HG03159 (cell line): ENCODE measurements around the gene RASAL3.
"Not testable (repeated sequence)": the region's sequence is repeated elsewhere in the genome, so short reads cannot be mapped to it uniquely, and the experiment has no call there.

Experiments
- ATAC-seq: cut with Tn5 transposase; IDR thresholded peaks from one replicate; pipeline ENCODE4 v1.9.1; 2021; ENCODE audit warnings: mild to moderate bottlenecking, moderate library complexity; ENCODE audit not compliant: unreplicated experiment

The RASAL3 gene

DNA sequence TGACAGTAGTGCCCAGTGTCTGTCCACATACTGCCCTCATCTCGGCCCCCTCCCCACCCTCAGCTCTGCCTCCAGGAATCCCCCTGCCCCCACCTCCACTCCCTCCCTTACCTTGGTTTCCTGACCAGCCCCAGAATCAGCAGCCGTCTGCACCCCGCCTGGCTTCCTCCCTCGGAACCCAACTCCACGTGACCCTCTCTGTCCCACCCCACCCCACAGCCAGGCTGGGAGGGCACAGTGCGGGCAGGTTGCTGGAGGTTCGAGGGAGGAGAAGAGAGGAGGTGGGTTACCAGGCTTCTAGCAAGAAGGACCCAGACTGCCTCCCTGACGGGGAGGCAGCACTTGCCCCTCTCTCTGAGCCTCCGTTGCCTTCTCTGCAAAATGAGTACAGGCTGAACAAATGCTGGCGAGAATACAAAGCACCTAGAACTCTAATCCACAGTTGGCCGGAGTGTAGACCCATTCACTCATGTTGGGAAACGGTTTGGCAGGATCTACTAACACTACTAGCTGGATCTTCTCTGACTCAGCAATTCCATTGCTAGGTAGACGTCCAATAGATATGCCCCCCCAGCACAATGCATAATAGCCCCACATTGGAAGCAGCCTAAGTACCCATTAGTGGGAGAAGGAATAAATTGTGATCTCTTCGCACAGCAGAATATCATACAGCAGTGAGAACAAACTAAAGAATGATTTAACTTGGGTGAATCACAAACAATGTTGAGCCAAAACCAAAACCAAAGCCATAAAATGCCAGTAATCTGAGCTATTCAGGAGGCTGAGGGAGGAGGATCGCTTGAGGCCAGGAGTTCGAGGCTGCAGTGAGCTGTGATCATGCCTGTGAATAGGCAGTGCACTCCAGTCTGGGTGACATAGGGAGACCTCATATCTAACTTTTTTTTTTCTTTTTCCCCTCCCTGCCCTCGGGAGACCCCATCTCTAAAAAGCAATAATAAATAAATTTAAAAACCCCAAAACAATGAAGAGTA is at the start of gene RASAL3:
RASAL3 (minus strand) TSS at position 151 of the 992 bp plus-strand sequence. CDS start 186 bp downstream, outside the sequence.
- ATAC-seq, result no peak

DNA sequence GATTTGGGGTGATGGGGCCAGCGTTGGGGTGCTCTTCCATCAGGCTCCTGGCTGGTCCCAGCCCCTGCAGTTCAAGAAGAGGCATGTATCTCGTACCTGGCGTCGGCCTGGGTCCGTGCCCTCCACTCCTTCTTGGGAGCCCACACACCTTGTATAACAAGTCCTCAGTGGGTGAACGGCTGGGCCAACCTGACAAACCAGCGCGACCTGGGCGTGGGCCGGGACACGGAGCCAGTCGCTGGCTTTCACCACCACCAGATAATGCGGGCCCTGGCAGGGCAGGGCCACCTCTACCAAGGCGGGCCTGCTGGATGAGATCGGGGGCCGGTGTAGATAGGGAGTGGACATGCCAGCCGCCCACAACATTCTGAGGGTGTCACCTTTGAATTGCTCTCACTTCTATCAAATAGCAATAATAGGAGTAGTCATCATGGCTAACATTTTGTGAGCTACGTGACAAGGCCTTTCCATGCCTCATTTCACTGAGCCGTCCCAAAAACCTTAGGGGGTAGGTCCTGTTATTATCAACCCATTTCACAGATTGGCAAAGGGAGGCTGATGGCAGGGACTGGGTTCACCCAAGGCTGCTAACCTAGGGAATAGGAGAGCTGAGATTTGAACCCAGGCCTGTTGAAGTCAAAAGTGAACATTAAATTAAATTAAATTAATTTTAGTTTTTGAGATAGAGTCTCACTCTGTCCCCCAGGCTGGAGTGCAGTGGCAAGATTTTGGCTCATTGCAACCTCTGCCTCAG is 47.5 kb upstream of the RASAL3 start:
- ATAC-seq, result no peak

DNA sequence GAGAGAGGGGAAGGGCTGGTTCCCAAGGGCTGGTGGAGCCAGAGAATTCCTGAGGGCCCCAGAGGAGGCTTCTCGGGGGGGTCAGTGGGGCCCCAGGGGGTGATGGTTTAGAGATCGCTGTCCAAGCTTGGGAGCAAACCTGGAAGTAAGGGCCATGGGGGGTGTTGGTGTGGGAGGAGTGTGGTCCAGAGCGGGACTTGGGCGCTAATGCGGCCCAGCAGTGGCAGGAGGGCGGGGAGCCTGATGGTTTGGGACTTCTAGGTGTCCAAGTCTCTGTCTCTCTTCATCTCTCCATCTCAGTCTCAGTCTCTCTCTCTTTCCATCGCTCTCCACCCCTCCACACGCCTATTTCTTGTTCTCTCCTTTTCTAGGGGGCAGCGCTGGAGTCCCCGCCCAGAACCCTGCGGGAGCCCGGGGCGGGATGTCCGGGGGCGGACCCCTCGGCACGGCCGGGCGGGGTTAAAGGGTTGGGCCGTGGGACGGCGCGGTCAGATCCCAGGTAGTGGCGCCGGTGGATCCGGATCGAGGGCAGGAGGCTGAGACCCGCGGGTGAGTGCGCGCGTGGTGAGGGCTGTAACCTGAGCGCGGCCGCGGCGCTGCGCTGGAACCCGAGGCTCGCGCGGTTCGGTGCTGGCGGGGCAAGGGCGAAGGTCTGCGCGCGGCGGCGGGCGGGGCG is 43.8 kb upstream of the RASAL3 start, which contains the start of gene CYP4F22:
CYP4F22 (plus strand) TSS at position 491 of the 676 bp plus-strand sequence. CDS start 16,812 bp downstream, outside the sequence.
- no peak for ATAC-seq

DNA sequence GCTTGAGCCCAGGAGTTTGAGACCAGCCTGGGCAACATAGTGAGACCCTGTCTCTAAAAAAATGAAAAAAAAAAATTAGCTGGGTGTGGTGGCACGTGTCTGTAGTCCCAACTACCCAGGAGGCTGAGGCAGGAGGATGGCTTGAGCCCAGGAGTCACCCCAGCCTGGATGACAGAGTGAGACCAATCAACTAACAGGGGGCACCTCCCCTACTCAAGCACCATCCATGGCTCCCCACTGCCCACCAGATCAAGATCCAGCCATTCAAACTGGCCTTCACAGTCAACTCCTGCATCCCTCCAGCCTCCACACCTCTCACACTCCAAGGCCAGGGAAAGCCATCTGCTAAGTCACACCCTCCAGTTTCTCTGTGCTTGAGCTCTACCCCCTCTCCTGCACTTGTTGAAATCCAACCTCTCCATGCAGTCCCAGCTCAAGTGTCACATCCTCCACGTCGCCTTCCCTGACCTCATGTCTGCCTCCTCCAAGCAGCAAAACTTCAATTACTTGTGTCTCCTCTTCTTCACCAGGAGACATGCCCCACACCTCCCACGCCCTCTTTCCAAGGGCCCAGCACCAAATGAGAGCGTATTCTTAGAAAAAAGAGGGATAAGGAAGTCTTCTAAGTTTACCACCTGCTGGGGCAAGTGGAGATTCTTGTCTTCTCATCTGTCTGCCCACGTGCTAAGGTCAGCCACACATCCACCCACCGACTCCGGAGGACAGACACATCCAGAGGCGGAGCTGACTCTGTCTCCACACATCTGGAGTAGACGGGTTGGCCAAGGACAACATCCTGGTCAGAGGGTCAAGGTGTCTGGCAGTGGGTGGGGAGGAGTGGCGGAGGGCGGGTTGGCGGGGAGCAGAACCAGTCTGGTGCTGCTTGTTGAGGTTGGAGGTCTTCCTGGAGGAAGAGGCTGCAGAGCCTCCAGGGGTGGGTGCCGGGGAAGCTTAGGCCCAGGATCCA is 43.0 kb upstream of the RASAL3 start:
- ATAC-seq, result no peak

DNA sequence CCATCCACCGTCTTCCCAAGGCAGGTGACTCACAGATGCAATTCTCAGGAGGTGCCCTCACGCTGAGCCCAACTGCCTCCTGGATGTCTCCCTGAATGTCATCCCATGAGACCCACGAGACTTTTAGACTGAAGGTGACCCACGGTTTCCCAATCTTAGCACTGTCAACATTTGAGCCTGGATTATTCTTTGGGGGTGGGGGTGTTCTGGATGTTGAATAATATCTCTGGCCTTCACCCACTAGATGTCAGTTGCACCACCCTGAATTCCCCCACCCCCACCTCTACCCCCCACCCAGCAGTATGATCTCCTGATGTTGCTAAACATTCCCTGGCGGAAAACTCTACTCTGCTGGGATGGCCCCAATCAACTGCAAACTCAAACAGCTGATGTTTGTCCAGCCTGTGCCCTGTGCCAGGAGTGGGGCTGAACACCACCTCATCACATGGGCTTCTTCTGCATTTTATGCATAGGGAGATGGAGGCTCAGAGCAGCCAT is 41.8 kb upstream of the RASAL3 start:
- no peak for ATAC-seq

DNA sequence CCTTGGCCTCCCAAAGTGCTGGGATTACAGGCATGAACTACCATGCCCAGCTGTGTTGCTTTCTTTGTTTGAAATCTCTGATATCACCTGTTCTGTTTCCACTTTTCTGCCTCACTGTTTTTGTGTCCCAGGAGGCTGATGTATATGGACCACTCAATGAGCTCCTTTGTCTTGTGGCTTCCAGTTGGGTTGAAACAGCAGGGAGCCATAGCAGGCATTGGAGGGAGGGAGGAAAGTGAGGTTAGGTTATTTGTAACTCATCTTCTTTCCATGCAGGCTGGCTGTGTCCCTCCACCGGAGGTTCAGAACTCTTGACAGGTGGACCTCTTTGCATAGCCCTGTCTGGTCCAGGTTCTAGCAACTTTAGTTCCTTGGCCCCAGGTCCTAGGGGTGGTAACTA is 37.9 kb upstream of the RASAL3 start:
- no peak for ATAC-seq

DNA sequence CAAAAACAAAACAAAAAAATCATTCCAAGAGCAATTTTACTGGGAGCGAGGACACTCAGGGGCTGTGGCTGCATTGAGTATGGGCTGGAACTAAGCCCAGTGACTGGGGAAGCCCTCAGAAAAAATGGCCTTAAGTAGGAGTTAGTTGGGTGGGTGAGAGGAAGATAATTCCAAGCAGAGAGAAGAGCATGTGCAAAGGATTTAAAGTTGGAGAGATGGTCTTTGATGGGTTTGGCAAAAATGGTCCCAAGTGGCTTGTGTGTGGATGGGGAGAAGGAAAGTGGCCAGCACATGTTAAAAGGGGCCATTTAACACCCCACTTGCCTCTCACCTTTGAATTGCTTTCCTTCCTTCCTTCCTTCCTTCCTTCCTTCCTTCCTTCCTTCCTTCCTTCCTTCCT is 37.3 kb upstream of the RASAL3 start:
- no peak for ATAC-seq

DNA sequence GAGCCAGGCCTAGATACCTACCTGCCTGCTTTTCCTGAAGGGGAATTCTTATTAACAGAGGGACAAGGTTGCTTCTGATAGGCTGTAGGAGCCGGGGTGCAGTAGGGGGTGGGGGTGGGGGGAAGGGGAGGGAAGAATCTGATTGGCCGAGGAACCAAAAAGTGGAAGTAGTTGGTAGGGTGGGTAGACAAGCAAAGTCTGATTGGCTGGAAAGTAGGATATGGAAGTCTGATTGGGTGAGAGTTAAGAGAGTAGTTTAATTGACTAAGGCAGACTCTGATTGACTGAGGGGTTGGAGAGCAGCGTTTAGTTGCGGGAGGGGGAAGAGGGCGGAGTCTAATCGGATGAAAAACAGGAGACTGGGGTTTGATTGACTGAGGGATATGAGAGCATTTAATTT is 34.6 kb upstream of the RASAL3 start:
- ATAC-seq, result no peak

DNA sequence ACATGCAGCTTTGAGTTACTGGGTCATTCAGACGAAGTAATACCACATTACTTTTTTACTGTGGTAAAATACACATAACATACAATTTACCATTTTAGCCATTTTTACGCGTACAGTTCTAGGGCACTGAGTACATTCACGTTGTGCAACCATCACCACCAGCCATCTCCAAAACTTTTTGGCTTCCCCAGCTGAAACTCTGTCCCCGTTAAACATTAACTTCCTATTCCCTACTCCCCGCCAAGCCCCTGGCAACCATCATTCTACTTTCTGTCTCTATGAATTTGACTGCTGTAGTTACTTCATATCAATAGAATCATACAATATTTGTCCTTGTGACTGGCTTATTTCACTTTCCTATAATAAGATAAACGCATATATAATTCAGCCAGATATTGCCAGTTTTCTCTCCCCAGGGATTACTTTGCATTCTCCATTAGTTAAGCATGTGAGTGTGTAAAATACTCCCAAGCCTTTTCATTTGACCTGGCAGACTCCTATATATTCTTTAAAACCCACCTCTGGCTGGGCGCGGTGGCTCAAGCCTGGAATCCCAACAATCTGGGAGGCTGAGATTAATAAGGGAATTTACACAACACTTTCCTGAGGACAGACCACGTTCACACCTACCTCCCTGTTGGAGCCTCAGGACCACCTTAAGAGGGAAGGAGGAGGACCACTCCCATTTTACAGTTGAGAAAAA is 34.0 kb upstream of the RASAL3 start:
- ATAC-seq, result no peak

DNA sequence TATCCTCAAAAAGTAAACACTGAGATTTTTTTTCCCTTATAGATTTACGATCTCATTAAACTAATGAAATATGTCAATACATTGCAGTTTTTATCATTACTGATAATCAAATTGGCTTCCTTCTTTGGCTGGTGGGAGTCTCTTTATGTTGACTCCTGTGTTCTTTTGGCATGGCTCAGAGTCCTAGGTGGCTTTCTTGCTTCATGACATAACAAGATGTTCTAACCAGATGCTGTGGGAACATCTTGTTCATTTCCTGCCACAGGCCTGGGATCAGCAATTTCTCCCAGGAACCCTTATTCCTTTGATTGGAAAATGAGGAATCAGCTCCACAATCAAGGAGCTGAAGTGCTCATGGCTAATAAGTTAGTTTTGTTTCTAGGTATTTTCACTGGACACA is 30.8 kb upstream of the RASAL3 start:
- ATAC-seq, result no peak

DNA sequence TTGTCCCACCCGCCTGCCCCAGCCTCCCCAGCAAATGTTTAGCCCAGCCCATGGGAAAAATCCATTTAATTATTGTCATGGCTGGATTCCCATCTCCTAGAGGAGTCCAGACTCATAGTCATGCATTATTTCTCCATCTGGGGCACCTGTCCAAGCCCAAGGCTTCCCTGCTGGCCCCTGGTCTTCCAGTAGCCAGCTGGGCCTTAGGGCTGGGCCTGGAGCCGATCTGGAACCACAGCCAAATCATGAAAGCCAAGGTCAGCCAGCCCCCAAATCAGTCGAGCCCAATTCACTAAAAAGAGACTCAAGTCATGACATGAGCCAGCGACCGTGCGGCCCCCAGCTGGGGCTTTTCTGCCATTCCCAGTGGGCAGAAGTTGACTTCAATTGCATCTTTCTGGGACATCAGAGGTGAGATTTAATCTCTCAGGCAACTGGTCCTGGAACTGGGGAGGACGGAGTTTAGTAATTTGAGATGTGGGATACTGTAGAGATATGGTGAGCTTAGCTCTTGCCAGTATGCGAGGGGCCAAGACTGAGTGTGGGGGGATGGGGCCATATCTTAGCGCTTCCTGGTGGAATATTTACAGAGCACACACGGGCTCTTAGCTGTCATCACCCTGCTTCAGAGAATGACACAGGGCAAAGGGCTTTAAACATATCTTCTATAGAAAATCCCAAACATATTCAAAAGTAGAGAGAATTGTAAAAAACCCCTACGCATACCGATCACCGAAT is 24.3 kb upstream of the RASAL3 start:
- no peak for ATAC-seq

DNA sequence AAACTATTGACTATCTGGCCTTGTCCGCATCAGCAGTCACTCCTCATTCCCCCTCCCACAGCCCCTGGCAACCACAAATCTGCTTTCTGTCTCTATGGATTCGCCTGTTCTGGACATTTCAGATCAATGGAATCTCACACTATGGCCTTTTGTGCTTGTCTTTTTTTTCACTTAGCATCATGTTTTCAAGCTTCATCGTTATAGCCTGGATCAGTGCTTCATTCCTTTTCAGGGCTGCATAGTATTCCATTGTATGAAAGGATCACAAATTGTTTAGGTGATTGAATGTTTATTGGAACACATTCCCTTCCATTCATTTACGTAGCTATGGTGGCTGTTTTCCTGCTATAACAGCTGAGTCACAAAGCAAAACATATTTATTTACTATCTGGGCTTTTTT is 22.7 kb upstream of the RASAL3 start:
- ATAC-seq, result no peak

DNA sequence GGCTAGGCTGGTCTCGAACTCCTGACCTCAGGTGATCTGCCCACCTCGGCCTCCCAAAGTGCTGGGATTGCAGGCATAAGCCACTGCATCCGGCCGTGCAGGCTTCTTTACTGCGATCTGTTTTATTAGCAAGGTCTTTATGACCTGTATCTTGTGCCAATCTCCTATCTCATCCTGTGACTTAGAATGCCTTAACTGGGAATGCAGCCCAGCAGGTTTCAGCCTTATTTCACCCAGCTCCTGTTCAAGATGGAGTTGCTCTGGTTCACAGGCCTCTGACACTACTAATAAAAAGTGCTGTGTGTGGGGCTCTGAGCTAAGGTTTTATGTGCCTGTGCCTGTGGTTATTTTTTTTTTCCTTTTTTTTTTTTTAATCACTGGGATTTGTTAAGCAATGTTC is 21.4 kb upstream of the RASAL3 start:
- not testable (repeated sequence) for ATAC-seq

DNA sequence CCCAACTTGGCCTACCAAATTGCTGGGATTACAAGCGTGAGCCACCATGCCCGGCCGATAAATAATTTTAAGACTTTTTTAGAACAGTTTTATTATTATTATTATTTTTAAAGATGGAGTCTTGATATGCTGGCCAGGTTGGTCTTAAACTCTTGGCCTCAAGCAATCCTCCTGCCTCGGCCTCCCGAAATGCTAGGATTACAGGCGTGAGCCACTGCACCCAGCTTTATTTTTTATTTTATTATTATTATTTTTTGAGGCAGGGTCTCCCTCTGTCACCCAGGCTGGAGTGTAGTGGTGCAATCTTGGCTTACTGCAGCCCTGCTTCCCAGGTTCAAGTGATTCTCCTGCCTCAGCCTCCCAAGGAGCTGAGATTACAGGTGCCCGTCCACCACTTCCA is 16.7 kb upstream of the RASAL3 start:
- not testable (repeated sequence) for ATAC-seq

DNA sequence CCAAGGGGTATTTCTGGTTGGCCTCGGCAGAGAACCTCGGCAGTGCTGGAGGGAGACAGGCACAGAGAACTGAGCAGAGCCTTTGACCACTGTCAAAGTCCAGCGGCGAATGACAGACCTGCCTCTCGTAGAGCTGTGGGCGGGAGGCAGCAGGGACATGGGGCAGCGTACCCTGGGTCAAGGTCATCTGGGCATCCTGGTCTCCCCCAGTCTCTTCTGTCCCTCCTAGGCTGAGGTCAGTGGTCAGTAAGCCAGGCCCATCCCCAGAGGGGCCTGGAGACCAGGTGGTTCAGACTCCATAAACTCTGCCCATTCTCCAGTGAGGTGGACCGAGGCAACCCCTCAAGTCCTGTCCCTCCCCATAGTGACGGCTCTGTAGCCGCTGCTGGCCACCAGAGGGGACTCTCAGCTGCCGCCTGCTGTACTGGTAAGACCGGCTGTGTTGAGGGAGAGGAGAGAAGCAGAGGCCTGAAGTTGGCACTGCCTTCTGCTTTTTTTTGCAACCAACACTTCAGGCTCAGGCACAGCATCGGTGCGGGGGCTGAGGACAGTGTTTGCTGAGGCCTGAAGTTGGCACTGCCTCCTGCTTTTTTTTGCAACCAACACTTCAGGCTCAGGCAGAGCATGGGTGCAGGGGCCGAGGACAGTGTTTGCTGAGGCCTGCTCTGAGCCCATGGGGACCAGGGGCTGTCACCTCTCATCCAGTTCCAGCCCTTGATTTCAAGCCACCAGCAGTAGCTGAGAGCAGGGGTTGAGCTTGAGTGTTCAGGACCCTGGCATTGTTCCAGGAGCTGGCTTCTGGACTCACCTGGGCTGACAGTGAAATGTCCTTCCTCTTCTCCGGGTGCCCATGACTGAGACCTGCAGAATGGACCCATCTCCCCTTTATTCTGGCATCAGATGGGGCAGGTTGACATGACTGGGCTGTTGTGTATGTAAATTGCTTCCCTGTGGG is 15.3 kb upstream of the RASAL3 start, which contains the start of gene PGLYRP2:
PGLYRP2 (minus strand) TSS at position 111 of the 955 bp plus-strand sequence. CDS start 130 bp downstream, outside the sequence.
- no peak for ATAC-seq

DNA sequence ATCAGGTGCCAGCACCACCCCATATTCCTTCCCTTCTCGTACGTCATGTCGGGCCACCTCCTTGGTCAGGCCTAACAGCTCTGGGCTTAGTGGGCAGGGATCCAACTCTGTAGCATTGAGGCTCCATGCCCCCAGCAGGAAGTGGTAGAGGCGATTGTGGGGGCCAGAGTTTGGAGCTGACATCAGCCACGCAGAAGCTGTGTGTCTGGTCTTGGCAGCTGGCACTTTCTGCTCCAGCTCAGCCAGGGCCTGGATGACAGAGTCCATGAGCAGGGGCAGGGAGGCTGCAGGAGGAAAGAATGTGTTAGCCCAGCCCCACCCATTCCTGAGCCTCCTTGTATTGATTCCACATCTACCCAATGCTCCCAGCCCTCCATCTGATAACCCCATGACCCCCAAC is 12.0 kb upstream of the RASAL3 start:
- ATAC-seq, result no peak

DNA sequence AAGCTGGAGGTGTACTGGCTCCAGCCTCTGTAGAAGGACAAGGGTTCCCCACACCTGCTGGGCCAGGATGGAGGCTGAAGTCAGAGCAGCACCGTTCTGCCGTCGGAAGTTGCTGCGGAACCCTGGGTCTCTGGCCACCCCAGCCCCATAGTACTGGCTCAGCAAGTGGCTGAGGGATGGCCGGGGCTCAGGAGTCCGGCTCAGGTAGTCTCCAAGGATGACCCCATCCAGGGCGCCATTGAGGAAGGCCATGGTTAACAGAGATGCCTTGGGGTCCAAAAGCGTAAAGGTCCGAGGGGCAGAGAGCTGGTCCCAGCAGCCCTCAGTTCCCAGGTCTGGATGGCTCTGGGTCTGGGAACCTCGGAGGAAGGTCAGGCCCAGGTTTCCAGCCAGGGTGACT is 11.3 kb upstream of the RASAL3 start:
- no peak for ATAC-seq
